22Rv1 (cell line): ENCODE measurements around the gene TSR1.

Source experiments
- CTCF ChIP-seq: fragments of 450-650 bp; IDR thresholded peaks from 2 replicates; pipeline ENCODE4 v1.5.1; 2017; ENCODE audit warnings: mild to moderate bottlenecking
- ZFX ChIP-seq: fragments of 450-650 bp; IDR thresholded peaks from 2 replicates; pipeline ENCODE4 v1.6.1; 2017; ENCODE audit warnings: antibody characterized with exemption, borderline replicate concordance

GRCh38 chr17:2362416-2362815 is 26.2 kb upstream of the TSR1 start:
- TF ChIP-seq CTCF = no peak
- TF ChIP-seq ZFX = no peak
